ENCODE measurements around the gene RBM24. TPM values are rescaled to one million over a fixed set of nuclear protein-coding genes. Genes with fewer than 3 reads are reported as not detected.

Gene RBM24
- polyA plus RNA-seq, 1 donor from 2014 or later: 4.9 TPM

- Histone ChIP-seq H3K27me3 (ENCODE audit: insufficient read depth, low read depth, low read length) (no peaks in the 10 kb centered on the region), H3K9ac (ENCODE audit: low read length) (no peak overlapping the region), H3K4me2 (ENCODE audit: low read length) (no peak overlapping the region), H3K4me3 (ENCODE audit: low read length) (no peak overlapping the region), H3K79me2 (replicated peaks; ENCODE audit: insufficient read depth, low read length) (no peaks in the 10 kb centered on the region), H3K36me3 (ENCODE audit: insufficient read depth, low read length) (no peaks in the 10 kb centered on the region), H4K20me1 (ENCODE audit: insufficient read depth) (no peaks in the 10 kb centered on the region), H3F3A (ENCODE audit: insufficient read depth, low read length, poor library complexity, severe bottlenecking) (no peaks in the 10 kb centered on the region), H3K27ac (ENCODE audit: low read length) (no peak overlapping the region), H3K9me2 (ENCODE audit: insufficient read depth, low read length) (no peaks in the 10 kb centered on the region), H2AFZ (ENCODE audit: low read depth, low read length) (no peak overlapping the region), H3K9me3 (ENCODE audit: low read length) (no peaks in the 10 kb centered on the region)
- TF ChIP-seq SMC3 (conservative IDR thresholded peaks at IDR 0.05; ENCODE audit: poor library complexity) (no peak), POLR2AphosphoS5 (IDR thresholded peaks at IDR 0.05) (no peak), TAF1 (IDR thresholded peaks at IDR 0.05; ENCODE audit: low read depth) (no peak), REST (IDR thresholded peaks at IDR 0.05; ENCODE audit: borderline replicate concordance) (no peak), EP300 (conservative IDR thresholded peaks at IDR 0.05; ENCODE audit: poor library complexity, severe bottlenecking) (no peak), RAD21 (conservative IDR thresholded peaks at IDR 0.05) (no peak), EZH2 (IDR thresholded peaks at IDR 0.05; ENCODE audit: borderline replicate concordance, insufficient read depth, low read length, poor library complexity, severe bottlenecking) (no peak), MXI1 (conservative IDR thresholded peaks at IDR 0.05; ENCODE audit: poor library complexity, severe bottlenecking) (no peak)
- TF ChIP-seq, protein P1, sequence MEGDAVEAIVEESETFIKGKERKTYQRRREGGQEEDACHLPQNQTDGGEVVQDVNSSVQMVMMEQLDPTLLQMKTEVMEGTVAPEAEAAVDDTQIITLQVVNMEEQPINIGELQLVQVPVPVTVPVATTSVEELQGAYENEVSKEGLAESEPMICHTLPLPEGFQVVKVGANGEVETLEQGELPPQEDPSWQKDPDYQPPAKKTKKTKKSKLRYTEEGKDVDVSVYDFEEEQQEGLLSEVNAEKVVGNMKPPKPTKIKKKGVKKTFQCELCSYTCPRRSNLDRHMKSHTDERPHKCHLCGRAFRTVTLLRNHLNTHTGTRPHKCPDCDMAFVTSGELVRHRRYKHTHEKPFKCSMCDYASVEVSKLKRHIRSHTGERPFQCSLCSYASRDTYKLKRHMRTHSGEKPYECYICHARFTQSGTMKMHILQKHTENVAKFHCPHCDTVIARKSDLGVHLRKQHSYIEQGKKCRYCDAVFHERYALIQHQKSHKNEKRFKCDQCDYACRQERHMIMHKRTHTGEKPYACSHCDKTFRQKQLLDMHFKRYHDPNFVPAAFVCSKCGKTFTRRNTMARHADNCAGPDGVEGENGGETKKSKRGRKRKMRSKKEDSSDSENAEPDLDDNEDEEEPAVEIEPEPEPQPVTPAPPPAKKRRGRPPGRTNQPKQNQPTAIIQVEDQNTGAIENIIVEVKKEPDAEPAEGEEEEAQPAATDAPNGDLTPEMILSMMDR (IDR thresholded peaks at IDR 0.05; ENCODE audit: poor library complexity, severe bottlenecking): no peak
Observed at GRCh38 chr6:17250237-17250636, 30.9 kb upstream of the RBM24 start.

GRCh38 chr6:17251953-17252352 lies 29.2 kb upstream of the RBM24 start:
- H3K9ac ChIP-seq (ENCODE audit: low read length): no peak overlapping the region
- H3K4me3 ChIP-seq (ENCODE audit: low read length): no peak overlapping the region
- no peaks in the 10 kb centered on the region for H3K9me3 ChIP-seq (ENCODE audit: low read length)
- H4K20me1 ChIP-seq (ENCODE audit: insufficient read depth): no peaks in the 10 kb centered on the region
- H3K4me2 ChIP-seq (ENCODE audit: low read length): no peak overlapping the region
- no peaks in the 10 kb centered on the region for H3K9me2 ChIP-seq (ENCODE audit: insufficient read depth, low read length)
- TF ChIP-seq EZH2 (IDR thresholded peaks at IDR 0.05; ENCODE audit: borderline replicate concordance, insufficient read depth, low read length, poor library complexity, severe bottlenecking): no peak
- no peak for TF ChIP-seq MXI1 (conservative IDR thresholded peaks at IDR 0.05; ENCODE audit: poor library complexity, severe bottlenecking)
- TF ChIP-seq REST (IDR thresholded peaks at IDR 0.05; ENCODE audit: borderline replicate concordance): no peak
- no peak for TF ChIP-seq TAF1 (IDR thresholded peaks at IDR 0.05; ENCODE audit: low read depth)
- no peak for TF ChIP-seq RAD21 (conservative IDR thresholded peaks at IDR 0.05)
- no peak for TF ChIP-seq EP300 (conservative IDR thresholded peaks at IDR 0.05; ENCODE audit: poor library complexity, severe bottlenecking)
- no peak for TF ChIP-seq SMC3 (conservative IDR thresholded peaks at IDR 0.05; ENCODE audit: poor library complexity)
- TF ChIP-seq, protein P1 (IDR thresholded peaks at IDR 0.05; ENCODE audit: poor library complexity, severe bottlenecking): no peak
- TF ChIP-seq POLR2AphosphoS5 (IDR thresholded peaks at IDR 0.05): no peak
- no peak overlapping the region for H3K27ac ChIP-seq (ENCODE audit: low read length)
- no peaks in the 10 kb centered on the region for H3K79me2 ChIP-seq (replicated peaks; ENCODE audit: insufficient read depth, low read length)
- no peaks in the 10 kb centered on the region for H3K27me3 ChIP-seq (ENCODE audit: insufficient read depth, low read depth, low read length)
- H3F3A ChIP-seq (ENCODE audit: insufficient read depth, low read length, poor library complexity, severe bottlenecking): no peaks in the 10 kb centered on the region
- no peak overlapping the region for H2AFZ ChIP-seq (ENCODE audit: low read depth, low read length)
- H3K36me3 ChIP-seq (ENCODE audit: insufficient read depth, low read length): no peaks in the 10 kb centered on the region
